ENCODE measurements around the gene CHERP. TPM values are rescaled to one million over a fixed set of nuclear protein-coding genes. Genes with fewer than 3 reads are reported as not detected.

CHERP gene
- total and polyA plus RNA-seq, 2 of the 4 experiments (the other 2 are of a cell fraction) = 0.54 to 13.5 TPM

- Histone ChIP-seq H3K4me2 (ENCODE audit: low read depth, low read length) (no peak overlapping the region), H3K56ac (ENCODE audit: extremely low read depth, insufficient read depth, low read length) (no peak overlapping the region), H3K27ac (ENCODE audit: insufficient read depth, low read length) (no peak overlapping the region), H2BK5ac (ENCODE audit: low read depth, low read length, poor library complexity, severe bottlenecking) (no peak overlapping the region), H3K14ac (replicated peaks; ENCODE audit: low read depth, low read length) (no peak overlapping the region), H4K20me1 (ENCODE audit: insufficient read depth, low read length) (peaks cover 17% of the 10 kb centered on the region; the same call in 1 of the 2 replicates), H4K91ac (ENCODE audit: insufficient read depth, low read depth, low read length) (no peak overlapping the region), H3K9me3 (ENCODE audit: control insufficient read depth, insufficient read depth, low read length) (no peaks in the 10 kb centered on the region), H3K79me1 (ENCODE audit: low read depth in 1 of 2, low read length in 2 of 2) (peaks cover 23 to 53% of the 10 kb centered on the region in 2 experiments), H2AFZ (replicated peaks; ENCODE audit: low read length, poor library complexity) (no peak overlapping the region), H4K5ac (ENCODE audit: low read depth, low read length) (no peak overlapping the region), H3K27me3 (ENCODE audit: control insufficient read depth, insufficient read depth, low read length) (no peaks in the 10 kb centered on the region), H3K4me1 (ENCODE audit: control insufficient read depth, insufficient read depth, low read length) (no peaks in the 10 kb centered on the region), H2BK20ac (ENCODE audit: low read depth, low read length) (no peak overlapping the region), H2AK9ac (replicated peaks; ENCODE audit: low read depth, low read length, poor library complexity) (no peak overlapping the region), H3K9me1 (ENCODE audit: insufficient read depth, low read length) (peaks cover 4% of the 10 kb centered on the region), H4K8ac (ENCODE audit: low read depth in 2 of 2, low read length in 2 of 2) (no peak overlapping the region), H3K18ac (ENCODE audit: low read depth, low read length) (no peak overlapping the region), H3K4ac (ENCODE audit: low read depth, low read length) (no peak overlapping the region), H3K23ac (ENCODE audit: low read depth, low read length) (no peak overlapping the region), H2BK15ac (ENCODE audit: low read depth, low read length) (no peak overlapping the region), H2AK5ac (ENCODE audit: low read depth, low read length) (no peak overlapping the region), H3K9ac (ENCODE audit: low read depth, low read length) (no peak overlapping the region), H3K36me3 (ENCODE audit: control insufficient read depth, insufficient read depth, low read length) (peaks cover 15% of the 10 kb centered on the region), H2BK120ac (ENCODE audit: low read depth, low read length) (no peak overlapping the region), H3K4me3 (ENCODE audit: insufficient read depth, low read depth, low read length) (no peak overlapping the region)
- intact Hi-C loops (cut with micrococcal nuclease) = no loop called here
- no peak for ATAC-seq (ENCODE audit: low read depth)
- ChIA-PET POLR2A (ENCODE audit: unreplicated experiment) (no interaction called here), CTCF (no interaction called here)
- in situ Hi-C loops (cut with MboI; ENCODE audit: low sequenced_read_pairs) = no loop called here
- BruUV-seq (replicated peaks) = no TSS peak
- TF ChIP-seq USF2 (IDR thresholded peaks at IDR 0.05; ENCODE audit: low read depth, low read length) = no peak
- no peak for TF ChIP-seq FOS (IDR thresholded peaks at IDR 0.05; ENCODE audit: low read depth, low read length)
- no peak for TF ChIP-seq ELK1 (IDR thresholded peaks at IDR 0.05; ENCODE audit: borderline replicate concordance, low read depth, low read length)
- no peak for TF ChIP-seq RFX5 (IDR thresholded peaks at IDR 0.05; ENCODE audit: low read depth, low read length)
- TF ChIP-seq MXI1 (IDR thresholded peaks at IDR 0.05; ENCODE audit: borderline replicate concordance, low read depth, low read length) = no peak
- TF ChIP-seq BHLHE40 (IDR thresholded peaks at IDR 0.05; ENCODE audit: low read depth, low read length) = no peak
- TF ChIP-seq CTCF (conservative IDR thresholded peaks at IDR 0.05; ENCODE audit: low read depth, low read length) = no peak
- no peak for TF ChIP-seq SMC3 (IDR thresholded peaks at IDR 0.05; ENCODE audit: low read depth, low read length)
- TF ChIP-seq MAZ (IDR thresholded peaks at IDR 0.05; ENCODE audit: borderline replicate concordance, low read depth, low read length) = no peak
- TF ChIP-seq POLR2A (IDR thresholded peaks at IDR 0.05; ENCODE audit: low read depth, low read length) = no peak
- no peak for TF ChIP-seq CHD1 (IDR thresholded peaks at IDR 0.05; ENCODE audit: low read depth, low read length)
- TF ChIP-seq RCOR1 (IDR thresholded peaks at IDR 0.05; ENCODE audit: insufficient replicate concordance, low read length) = no peak
- dilution Hi-C loops (cut with HindIII; ENCODE audit: low sequenced_read_pairs, unreplicated experiment) = no loop called here
- WGBS, 2 experiments (ENCODE audit: extremely low coverage in 2 of 2, insufficient read length in 1 of 2) = no CpG with 5 or more reads among the region's 4 CpGs
- DNase-seq = no peak
Measured at GRCh38 chr19:16548956-16549355, 6.7 kb upstream of the CHERP start.
